T-helper 2 cell (primary cell): ENCODE measurements around the gene CSF3.
"Not testable (repeated sequence)": the region's sequence is repeated elsewhere in the genome, so short reads cannot be mapped to it uniquely, and the experiment has no call there.

Experiments used
- DNase-seq, 5 experiments: peaks; one replicate each; pipeline versions ENCODE4 v3.0.0 to v3.0.0-alpha.2; 2012 to 2022

The CSF3 gene

GRCh38 chr17:39999067-39999466 lies 16.2 kb upstream of the CSF3 start:
- no peak for DNase-seq

GRCh38 chr17:40000161-40000560 lies 15.1 kb upstream of the CSF3 start:
- DNase-seq, result no peak

DNA sequence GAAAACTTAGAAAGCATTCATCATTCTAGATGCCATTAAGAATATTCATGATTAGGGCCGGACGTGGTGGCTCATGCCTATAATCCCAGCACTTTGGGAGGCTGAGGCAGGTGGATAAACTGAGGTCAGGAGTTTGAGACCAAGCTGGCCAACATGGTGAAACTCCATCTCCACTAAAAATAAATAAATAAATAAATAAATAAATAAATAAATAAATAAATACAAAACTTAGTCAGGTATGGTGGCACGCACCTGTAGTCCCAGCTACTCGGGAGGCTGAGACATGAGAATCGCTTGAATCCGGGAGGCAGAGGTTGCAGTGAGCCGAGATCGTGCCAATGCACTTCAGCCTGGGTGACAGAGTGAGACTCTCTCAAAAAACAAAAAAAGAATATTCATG lies 13.9 kb upstream of the CSF3 start:
- not testable (repeated sequence) for DNase-seq

DNA sequence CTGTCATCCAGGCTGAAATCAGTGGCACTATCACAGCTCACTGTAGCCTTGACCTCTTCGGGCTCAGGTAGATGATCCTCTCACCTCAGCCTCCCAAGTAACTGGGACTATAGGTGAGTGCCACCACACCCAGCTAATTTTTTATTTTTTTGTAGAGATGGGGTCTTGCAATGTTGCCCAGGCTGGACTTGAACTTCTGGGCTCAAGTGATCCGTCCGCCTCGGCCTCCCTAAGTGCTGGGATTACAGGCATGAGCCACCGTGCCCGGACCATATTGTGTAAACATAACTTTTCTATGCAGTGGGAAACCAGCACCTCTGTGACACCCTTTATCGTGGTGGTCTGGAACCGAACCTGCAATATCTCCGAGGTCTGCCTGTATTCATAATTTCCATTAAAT lies 11.2 kb upstream of the CSF3 start:
- DNase-seq, result no peak

- DNase-seq, result no peak
These were observed 10.5 kb upstream of the CSF3 start for GRCh38 chr17:40004712-40005111.

- DNase-seq, result no peak
These were observed 9.7 kb upstream of the CSF3 start for GRCh38 chr17:40005520-40005919.

- DNase-seq, result not testable (repeated sequence)
These were observed 4.2 kb upstream of the CSF3 start for GRCh38 chr17:40010946-40011500.

GRCh38 chr17:40012017-40012647 lies 3.1 kb upstream of the CSF3 start:
- DNase-seq, result not testable (repeated sequence)

GRCh38 chr17:40014375-40014980 lies 762 bp upstream of the CSF3 start:
- DNase-seq, result no peak

DNA sequence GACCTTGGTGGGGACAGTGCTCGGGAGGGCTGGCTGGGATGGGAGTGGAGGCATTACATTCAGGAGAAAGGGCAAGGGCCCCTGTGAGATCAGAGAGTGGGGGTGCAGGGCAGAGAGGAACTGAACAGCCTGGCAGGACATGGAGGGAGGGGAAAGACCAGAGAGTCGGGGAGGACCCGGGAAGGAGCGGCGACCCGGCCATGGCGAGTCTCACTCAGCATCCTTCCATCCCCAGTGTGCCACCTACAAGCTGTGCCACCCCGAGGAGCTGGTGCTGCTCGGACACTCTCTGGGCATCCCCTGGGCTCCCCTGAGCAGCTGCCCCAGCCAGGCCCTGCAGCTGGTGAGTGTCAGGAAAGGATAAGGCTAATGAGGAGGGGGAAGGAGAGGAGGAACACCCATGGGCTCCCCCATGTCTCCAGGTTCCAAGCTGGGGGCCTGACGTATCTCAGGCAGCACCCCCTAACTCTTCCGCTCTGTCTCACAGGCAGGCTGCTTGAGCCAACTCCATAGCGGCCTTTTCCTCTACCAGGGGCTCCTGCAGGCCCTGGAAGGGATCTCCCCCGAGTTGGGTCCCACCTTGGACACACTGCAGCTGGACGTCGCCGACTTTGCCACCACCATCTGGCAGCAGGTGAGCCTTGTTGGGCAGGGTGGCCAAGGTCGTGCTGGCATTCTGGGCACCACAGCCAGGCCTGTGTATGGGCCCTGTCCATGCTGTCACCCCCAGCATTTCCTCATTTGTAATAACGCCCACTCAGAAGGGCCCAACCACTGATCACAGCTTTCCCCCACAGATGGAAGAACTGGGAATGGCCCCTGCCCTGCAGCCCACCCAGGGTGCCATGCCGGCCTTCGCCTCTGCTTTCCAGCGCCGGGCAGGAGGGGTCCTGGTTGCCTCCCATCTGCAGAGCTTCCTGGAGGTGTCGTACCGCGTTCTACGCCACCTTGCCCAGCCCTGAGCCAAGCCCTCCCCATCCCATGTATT lies 1.1 kb downstream of the CSF3 start:
- DNase-seq, result no peak

DNA sequence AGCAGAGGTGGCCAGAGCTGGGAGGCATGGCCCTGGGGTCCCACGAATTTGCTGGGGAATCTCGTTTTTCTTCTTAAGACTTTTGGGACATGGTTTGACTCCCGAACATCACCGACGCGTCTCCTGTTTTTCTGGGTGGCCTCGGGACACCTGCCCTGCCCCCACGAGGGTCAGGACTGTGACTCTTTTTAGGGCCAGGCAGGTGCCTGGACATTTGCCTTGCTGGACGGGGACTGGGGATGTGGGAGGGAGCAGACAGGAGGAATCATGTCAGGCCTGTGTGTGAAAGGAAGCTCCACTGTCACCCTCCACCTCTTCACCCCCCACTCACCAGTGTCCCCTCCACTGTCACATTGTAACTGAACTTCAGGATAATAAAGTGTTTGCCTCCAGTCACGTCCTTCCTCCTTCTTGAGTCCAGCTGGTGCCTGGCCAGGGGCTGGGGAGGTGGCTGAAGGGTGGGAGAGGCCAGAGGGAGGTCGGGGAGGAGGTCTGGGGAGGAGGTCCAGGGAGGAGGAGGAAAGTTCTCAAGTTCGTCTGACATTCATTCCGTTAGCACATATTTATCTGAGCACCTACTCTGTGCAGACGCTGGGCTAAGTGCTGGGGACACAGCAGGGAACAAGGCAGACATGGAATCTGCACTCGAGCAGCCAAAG lies 2.3 kb downstream of the CSF3 start:
- no peak for DNase-seq

DNA sequence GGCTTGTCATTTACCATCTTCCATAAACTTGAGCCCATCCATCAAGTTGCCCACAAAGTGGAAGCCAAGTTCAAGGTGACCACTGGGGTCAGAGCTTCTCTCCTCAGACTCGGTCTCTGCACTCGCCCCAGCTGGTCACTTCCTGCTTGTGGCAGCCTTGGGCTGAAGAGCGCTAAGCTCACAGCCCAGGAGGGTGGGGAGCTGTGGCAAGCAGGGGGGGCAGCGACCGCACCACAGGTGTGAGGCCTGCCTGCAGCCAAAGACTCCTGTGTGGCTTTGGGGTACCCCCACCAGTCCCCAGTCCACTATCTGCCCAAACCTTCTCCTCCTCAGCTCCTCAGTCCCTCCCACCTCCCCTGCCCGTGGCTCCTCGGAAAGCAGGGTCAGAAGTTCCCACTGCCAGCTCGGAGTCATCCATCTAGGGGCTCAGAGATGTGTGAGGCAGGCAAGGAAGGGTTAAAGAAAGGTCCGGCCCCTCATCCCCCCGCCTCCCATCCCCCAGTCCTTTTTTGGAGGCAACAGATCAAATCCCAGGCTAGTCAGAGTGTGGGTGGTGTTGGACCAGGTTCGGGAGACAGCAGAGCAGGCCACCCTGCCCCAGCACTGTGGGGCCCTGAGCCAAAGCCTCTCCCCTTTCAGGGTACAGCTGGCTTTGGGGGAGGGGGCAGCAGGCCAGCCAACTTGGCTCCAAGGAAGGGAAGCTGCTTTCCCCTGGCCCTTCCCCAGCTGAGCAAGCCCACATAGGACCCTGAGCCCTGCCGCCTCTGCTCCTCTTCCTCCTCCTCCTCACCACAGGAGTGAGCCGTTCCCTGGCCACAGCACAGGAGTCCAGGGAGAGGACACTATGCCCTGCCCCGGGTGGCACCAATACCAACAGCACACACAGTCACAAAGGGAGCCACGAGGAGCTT lies 3.2 kb downstream of the CSF3 start:
- no peak for DNase-seq

GRCh38 chr17:40019140-40019991 lies 4.1 kb downstream of the CSF3 start:
- DNase-seq, result no peak

DNA sequence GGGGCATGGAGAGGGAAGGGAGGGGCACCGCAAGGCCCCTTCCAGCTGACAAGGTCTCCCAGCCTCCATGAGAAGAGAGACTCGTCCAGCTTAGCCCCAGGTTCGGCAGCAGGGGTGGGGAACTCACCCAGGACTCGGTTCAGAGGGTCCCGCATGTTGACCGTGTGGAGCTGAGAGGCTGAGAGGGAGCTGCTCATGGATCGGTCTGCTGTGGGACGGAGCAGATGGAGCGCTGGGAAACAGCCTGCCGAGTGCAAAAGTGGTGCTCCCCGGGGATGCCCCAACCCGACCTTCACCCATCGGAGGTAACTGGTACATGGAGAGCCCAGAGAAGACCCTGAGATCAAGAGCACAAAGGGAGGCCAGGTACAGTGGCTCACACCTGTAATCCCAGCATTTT lies 4.9 kb downstream of the CSF3 start:
- DNase-seq, result no peak

- DNase-seq, result no peak
These were observed 6.3 kb downstream of the CSF3 start for GRCh38 chr17:40021451-40021971.

- no peak for DNase-seq
These were observed 7.3 kb downstream of the CSF3 start for GRCh38 chr17:40022497-40022896.

- DNase-seq, result no peak
These were observed 7.8 kb downstream of the CSF3 start for GRCh38 chr17:40022961-40023541.

DNA sequence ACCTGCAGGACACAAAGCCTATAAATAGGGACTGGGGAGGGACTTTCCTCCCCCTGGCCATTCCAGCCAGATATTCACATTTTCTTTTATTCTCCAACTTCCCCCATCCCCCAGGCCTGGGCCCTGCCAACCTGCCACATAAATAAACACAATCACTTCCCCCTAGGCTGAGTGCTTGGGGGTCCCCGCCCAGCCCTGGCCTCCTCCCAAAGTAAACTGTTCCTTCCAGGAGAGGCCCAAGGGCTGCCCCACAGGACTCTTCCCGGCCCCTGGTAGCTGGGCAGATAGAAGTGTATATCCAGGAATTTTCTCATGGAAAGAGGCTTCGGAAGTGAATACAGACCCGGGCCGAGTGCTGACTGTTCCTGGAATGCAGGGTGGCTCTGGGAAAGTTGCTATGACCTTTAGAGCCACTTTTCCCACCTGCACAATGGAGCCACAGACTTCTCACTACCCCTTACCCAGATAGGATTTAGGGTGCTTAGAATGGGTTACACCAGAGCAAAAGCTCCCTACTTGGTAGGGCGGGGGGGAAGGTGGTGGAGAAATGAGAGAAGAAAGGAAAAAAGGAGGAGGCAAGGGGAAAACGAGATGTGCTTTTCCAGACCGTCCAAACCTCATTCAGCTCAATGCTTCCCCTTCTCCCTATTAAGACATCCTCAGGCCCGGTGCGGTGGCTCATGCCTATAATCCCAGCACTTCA lies 8.5 kb downstream of the CSF3 start:
- DNase-seq, result no peak

- DNase-seq, result no peak
These were observed 9.7 kb downstream of the CSF3 start for GRCh38 chr17:40024901-40025300.
